RKO (cell line): Measurements from ENCODE around the gene FRMD4B.

Experiments
- DNase-seq: peaks from one replicate; pipeline ENCODE4 v3.0.0-alpha.2; 2016; ENCODE audit warnings: low spot score

The FRMD4B gene

GRCh38 chr3:69364354-69364753, 21.5 kb downstream of the FRMD4B start:
- DNase-seq: no peak

DNA sequence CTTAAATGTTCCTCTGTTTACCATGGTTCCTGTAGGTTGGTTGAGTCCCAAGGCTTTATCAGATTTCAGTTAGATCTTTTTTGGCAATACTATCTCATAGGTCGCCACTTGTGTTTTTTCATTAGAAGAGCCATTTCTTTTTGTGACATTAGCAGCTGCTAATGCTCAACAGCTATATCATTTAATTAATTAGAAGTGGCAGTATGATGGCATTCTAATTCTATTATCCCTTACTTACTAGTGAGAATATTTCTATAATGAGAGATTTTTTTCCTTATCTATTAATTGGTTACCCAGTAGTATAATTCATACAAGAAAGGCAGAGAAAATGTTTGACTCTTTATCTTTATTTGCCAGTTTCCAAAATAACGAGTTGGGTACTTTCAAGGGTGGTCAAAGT, 25.2 kb downstream of the FRMD4B start:
- no peak for DNase-seq

DNA sequence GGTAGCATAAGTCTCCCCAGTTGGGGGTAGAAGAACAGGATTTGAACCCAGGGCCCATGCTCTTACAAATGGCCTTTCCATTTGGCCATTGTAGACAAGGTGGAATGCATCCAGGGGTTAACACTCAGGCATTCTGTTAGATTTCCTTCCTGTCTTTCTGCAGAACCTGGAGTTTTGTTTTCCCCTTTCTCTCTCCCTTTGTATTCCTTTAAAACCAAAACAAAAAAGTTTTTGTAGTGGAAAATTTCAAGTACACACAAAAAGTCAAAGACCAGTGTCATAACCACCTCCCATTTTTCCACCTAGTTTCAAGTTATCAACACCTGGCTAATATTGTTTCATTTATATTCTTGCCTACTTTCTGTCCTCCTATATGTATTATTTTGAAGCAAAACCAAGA, 26.0 kb downstream of the FRMD4B start:
- no peak for DNase-seq

DNA sequence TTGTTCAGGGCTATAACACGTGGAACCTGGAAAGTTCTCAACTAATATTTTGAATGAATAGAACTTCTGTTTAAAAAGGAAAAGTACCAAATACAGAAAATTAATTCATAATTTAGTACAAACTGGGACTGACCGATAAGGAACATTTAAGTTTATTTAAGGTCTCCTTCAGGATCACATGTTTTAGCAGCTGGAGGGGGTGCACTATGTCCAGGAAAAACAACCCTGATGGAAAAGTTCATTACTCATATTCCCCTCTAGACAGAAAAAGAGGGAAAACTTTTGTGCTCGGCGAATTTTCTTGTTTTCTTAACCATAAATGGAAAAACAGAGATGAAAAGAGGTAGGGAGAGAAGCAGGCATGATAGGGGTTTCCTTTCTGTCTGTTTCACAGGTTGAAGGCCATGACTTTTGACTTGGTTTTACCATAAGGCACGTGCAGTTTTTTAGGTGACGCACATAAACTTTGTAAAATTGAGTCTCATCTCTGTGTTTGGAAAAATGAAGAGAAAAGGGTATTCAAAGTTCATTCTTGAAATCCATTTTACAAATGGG, 26.5 kb downstream of the FRMD4B start:
- no peak for DNase-seq

DNA sequence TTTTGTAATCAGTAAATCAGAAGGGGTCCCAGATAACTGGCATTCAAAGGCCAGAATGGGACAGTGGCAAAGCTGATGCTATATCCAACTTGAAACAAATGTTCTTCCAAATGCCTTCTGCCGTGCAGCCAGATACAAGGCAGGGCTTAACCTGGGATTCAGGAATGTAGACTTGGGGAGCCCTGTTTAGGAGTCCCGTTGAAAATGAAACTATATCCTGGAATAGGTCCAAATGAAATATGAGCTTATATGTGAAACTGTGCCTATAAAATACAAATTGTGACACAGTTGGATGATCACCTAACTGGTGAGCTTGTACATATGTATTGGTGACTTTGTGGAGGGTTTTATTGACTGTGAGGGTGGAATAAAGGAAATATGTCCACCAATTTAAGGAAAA, 28.7 kb downstream of the FRMD4B start:
- DNase-seq: no peak

DNA sequence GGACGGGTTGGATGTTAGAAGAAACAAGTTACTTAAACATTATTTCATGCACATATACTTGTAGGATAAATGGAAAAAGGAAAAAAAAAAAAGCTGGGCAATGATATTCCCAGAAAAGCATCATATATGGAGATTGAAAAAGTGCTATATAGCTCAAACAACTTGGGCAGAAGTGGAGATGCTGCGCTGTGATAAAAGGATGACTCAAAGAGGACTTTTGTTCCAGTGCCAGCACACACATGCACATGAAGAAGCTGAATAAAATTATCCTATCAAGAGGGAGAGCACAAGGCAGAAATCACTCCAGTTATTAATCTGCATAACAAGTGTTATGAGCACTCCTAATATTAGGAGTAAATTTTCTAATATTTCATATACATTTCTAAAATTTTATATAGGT, 30.9 kb downstream of the FRMD4B start:
- DNase-seq: no peak

- DNase-seq: no peak
These were observed 32.4 kb downstream of the FRMD4B start for GRCh38 chr3:69353503-69353902.

DNA sequence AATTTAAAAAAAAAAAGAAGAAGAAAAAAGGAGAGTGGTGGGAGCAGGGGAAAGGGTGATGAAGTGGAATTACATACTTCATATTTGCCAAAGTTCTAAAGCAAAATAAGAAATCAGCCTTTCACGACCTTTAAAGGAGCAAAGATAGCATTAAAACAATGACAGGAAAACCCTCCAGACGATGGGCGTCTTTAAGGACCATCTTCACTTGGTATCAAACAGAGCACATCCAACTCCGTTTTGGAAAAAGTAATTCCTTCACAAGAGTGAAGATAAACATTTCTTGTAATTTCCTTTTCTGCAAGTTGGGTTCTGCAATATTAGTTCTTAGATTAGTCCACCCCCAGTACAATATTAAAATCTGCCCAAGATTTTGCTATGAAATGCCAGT, 32.8 kb downstream of the FRMD4B start:
- no peak for DNase-seq

DNA sequence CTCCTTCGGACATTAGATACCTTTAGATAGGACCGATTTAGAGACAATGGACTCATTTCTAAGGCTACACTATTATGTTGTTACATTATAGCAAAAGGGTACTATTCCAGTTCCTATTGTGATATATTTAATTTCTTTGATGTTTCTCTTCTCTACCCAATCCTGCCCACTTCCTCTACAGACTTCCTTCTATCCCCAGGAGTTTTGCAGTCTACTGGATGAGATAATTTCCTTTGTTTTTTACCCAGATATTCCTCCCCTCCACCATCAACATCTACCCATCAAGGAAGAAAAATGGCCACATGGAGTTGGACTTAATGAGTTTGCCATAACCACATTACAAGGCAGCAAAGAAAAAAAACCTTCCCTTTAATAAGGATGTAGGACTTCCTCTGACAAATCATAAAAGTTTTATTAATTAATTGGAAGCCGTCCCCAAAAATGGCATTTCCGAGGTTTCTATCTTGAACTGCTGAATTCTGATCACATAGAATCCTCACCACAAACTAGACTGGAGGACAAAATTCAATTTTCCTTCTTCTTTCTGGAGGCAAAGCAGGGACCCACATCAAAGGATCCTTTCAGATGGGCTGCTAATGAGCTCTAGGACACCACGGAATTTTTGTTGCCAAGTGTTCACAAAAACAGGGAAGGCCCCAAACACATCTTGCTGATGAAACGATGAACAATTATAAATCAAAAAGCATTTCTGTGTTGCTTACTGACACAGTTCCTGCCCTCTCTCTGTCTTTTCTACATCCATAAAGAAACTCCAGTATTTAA, 33.4 kb downstream of the FRMD4B start:
- DNase-seq: no peak

GRCh38 chr3:69343875-69344274, 42.0 kb downstream of the FRMD4B start:
- no peak for DNase-seq

DNA sequence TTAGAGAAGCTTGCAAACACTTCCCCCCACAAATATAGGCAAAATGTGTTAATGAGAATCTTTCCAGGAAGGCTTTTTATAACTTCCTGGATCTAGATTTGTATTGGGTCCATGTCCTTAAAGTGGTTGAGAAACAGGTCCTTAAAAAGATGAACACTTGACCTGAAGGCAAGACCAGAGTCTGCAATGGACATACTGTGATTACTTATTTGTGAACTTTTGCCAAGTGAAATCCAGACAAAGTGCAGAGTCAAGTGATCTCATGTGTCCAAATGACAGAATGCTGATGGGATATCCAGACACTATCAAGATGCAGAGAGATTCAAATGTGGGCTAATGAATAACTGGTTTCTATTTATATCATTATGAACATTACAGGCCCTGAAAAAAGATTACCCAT, 43.8 kb downstream of the FRMD4B start:
- DNase-seq: no peak

- no peak for DNase-seq
These were observed 46.1 kb downstream of the FRMD4B start for GRCh38 chr3:69339760-69340159.

GRCh38 chr3:69338911-69339310, 47.0 kb downstream of the FRMD4B start:
- DNase-seq: no peak

DNA sequence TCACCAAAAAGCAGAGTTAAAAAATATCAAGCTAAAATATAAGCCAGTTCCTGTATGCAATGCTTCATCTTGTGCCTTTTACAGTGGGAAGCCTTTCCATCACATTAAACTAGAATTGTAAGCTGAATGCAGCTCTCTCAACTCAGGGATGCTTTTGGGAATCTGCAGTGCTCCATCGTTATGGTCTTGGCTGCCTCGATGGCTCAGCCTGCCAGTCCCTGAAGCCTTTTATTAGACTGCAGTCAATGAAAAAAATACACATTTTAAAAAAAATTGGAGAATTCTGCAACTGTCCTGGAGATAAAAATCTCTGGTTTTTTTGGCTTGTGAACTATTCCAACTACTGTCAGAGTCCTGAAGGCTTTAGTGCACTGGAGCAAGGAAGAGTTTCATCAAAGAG, 53.0 kb downstream of the FRMD4B start:
- DNase-seq: no peak

- DNase-seq: no peak
These were observed 54.9 kb downstream of the FRMD4B start for GRCh38 chr3:69330891-69331400.

DNA sequence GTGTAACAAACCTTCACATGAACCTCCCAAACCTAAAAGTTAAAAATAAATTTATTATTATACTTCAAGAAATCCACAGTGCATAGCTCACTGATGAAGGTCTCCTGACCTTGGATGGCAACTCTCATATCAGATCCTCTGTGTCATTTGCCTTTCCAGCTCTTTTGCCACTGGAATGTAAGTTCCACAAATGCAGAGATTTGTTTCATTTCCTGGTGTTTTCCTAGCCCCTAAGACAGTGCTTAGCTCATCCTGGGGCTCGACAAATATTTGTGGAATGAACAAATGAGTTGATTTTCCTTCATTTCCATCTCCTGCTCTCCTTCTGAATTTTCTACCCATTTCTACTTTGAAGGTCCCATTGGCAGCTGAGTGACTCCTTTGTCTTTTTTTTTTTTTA, 56.0 kb downstream of the FRMD4B start:
- DNase-seq: no peak

DNA sequence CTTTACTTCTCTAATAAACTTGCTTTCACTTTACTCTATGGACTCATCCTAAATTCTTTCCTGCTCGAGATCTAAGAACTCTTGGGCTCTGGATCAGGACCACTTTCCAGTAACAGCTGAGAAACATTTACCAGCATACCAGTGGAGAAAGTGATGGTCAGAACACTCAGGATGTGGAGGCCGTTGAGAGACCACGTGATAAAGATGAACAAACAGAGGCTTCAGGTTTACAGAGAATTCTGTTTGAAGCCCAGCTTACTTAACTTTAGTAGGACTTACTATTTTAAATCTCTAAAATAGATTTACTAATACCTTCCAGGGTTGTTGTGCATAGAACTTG, 57.0 kb downstream of the FRMD4B start:
- no peak for DNase-seq

DNA sequence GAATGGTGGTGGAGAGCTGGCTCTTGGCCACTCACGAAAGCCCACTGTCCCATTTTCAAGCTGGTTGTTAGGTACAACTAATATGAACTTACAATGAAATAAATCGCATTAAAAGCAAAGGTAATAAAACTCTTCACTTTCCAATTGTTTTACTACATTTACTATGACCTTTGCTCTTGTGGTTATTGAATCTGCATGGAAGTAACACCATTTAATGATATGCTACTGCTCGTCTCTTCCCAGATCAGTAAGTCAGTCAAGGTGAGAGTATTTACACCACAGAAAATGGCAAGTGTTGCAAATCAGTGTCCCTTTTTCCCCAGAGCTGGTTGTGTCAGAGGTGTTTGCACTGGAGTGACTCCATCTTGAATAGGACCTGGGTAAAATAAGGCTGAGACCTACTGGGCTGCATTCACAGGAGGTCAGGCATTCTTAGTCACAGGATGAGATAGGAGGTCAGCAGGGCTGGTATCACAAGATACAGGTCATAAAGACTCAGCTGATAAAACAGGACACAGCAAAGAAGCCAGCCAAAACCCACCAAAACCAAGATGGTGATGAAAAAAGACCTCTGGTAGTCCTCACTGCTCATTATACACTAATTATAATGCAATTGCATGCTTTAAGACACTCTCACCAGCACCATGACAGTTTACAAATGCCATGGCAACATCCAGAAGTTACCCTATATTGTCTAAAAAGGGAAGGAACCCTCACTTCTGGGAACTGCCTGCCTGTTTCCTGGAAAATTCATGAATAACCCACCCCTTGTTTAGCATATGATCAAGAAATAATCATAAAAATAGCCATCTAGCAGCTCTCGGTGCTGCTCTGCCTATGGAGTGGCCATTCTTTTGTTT, 57.6 kb downstream of the FRMD4B start:
- DNase-seq: no peak

DNA sequence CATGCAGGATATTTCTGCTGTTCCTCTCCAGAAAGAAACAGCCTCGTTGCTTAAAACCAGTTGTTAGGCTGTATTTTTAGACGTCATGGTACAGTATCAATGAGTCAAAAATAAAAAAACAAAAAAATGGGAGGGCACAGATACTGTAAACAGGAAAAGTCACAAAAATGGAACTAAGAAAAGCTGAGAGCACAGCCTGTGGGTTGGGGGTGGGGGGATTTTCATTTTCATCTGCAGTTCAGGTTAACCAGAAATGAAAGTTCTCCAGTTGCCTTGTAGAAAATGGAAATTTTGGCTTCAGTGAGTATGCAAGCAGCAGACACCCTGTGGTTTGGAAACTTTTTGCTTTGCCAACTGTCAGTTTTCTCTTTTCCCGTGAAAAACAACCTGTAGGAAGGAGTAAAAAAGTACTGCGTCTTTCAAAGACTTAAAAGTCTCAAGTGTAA, 59.0 kb downstream of the FRMD4B start:
- DNase-seq: no peak

DNA sequence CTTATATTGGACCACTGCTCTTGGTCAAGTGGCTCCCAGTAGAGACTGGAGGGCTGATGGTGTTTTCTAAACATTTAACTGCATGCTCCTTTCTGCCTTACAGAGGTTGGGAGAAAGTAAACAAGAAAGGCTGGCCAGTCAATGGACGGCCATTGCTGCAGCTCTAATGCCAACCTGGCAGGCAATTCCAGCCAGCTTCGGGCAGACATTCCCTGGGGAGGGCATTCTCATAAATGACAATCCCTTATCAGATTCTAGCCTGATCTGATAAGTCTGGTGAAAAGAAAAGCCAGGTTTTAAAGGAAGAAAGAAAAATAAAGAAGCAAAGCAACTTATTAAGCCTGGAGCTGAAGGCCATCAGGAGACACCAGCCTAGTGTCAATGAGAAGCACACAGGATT, 60.7 kb downstream of the FRMD4B start:
- DNase-seq: no peak

- peak; percentile 31 for DNase-seq
These were observed 61.4 kb downstream of the FRMD4B start for GRCh38 chr3:69324362-69325025.

GRCh38 chr3:69323941-69324340, 61.9 kb downstream of the FRMD4B start:
- no peak for DNase-seq
